WTC11 (cell line): ENCODE results near the gene SLC2A10. TPM values are rescaled to one million over a fixed set of nuclear protein-coding genes. Genes with fewer than 3 reads are reported as not detected.

Source experiments
- ATAC-seq: fragments of 200-7000 bp; cut with Tn5 transposase; 2 replicates; pipeline ENCODE4 v1.10.0; 2021; ENCODE audit warnings: mild to moderate bottlenecking, moderate library complexity
- CTCF ChIA-PET: fragments of 300-600 bp; sonication (Branson Sonifier 250); formaldehyde crosslinking; loops from one replicate; lab custom pipeline; 2021; ENCODE audit warnings: antibody characterized with exemption; lab: Charles Lee
- POLR2A ChIA-PET: fragments of 350-600 bp; sonication (Branson Sonifier 250); formaldehyde crosslinking; loops from one replicate; lab custom pipeline; 2021; ENCODE audit warnings: antibody characterized with exemption; lab: Charles Lee
- DNase-seq: peaks from one replicate; pipeline ENCODE4 v3.0.0; 2021; ENCODE audit warnings: low spot score
- H3K27ac Mint-ChIP-seq: 2 replicates; pipeline ENCODE4 v1.8.0; 2021; ENCODE audit warnings: mixed read lengths
- H3K27me3 Mint-ChIP-seq: 2 replicates; pipeline ENCODE4 v1.8.0; 2021; ENCODE audit warnings: low read depth, mild to moderate bottlenecking, moderate library complexity, mixed read lengths
- H3K36me3 Mint-ChIP-seq: 2 replicates; pipeline ENCODE4 v1.8.0; 2021; ENCODE audit warnings: mixed read lengths
- H3K4me1 Mint-ChIP-seq: 2 replicates; pipeline ENCODE4 v1.8.0; 2022; ENCODE audit warnings: mixed read lengths
- H3K4me3 Mint-ChIP-seq: 2 replicates; pipeline ENCODE4 v1.8.0; 2021; ENCODE audit warnings: mild to moderate bottlenecking, moderate library complexity, mixed read lengths
- H3K9me3 Mint-ChIP-seq: 2 replicates; pipeline ENCODE4 v1.8.0; 2021; ENCODE audit warnings: mixed read lengths
- ETV6 ChIP-seq: sonication (generic); formaldehyde crosslinking; IDR thresholded peaks from 2 replicates; pipeline ENCODE4 v1.8.1; 2022; ENCODE audit warnings: mild to moderate bottlenecking, missing genetic modification reagents
- GTF2I ChIP-seq: fragments of 250-450 bp; sonication (Bioruptor Pico); conservative IDR thresholded peaks from 2 replicates; pipeline ENCODE4 v1.4.0; 2021; ENCODE audit warnings: mild to moderate bottlenecking
- KAT7 ChIP-seq: sonication (generic); formaldehyde crosslinking; IDR thresholded peaks from 2 replicates; pipeline ENCODE4 v1.8.1; 2023; ENCODE audit warnings: missing genetic modification reagents, mild to moderate bottlenecking, borderline replicate concordance
- MXD4 ChIP-seq: fragments of 250-450 bp; sonication (Bioruptor Pico); IDR thresholded peaks from 2 replicates; pipeline ENCODE4 v1.8.0; 2021; ENCODE audit warnings: mild to moderate bottlenecking, moderate library complexity, borderline replicate concordance
- NR2C2 ChIP-seq: sonication (generic); formaldehyde crosslinking; IDR thresholded peaks from 2 replicates; pipeline ENCODE4 v1.8.0; 2022; ENCODE audit warnings: mild to moderate bottlenecking, missing genetic modification reagents
- NR3C1 ChIP-seq: sonication (generic); formaldehyde crosslinking; conservative IDR thresholded peaks from 2 replicates; pipeline ENCODE4 v1.8.1; 2023; ENCODE audit warnings: low read depth, mild to moderate bottlenecking, missing genetic modification reagents
- OVOL2 ChIP-seq: fragments of 250-450 bp; sonication (Bioruptor Pico); IDR thresholded peaks from 2 replicates; pipeline ENCODE4 v1.9.0; 2021; ENCODE audit warnings: mild to moderate bottlenecking, borderline replicate concordance
- SMAD3 ChIP-seq: sonication (generic); formaldehyde crosslinking; IDR thresholded peaks from 2 replicates; pipeline ENCODE4 v1.8.0; 2022; ENCODE audit warnings: missing genetic modification reagents, mild to moderate bottlenecking, borderline replicate concordance
- SP1 ChIP-seq: sonication (generic); formaldehyde crosslinking; conservative IDR thresholded peaks from 2 replicates; pipeline ENCODE4 v1.8.1; 2022; ENCODE audit warnings: missing genetic modification reagents
- ZNF121 ChIP-seq: sonication (generic); formaldehyde crosslinking; IDR thresholded peaks from 2 replicates; pipeline ENCODE4 v1.8.0; 2023; ENCODE audit warnings: missing genetic modification reagents
- ZNF138 ChIP-seq: sonication (generic); formaldehyde crosslinking; conservative IDR thresholded peaks from 2 replicates; pipeline ENCODE4 v1.8.1; 2022; ENCODE audit warnings: mild to moderate bottlenecking, moderate library complexity, missing genetic modification reagents
- ZNF423 ChIP-seq: fragments of 250-450 bp; sonication (Bioruptor Pico); IDR thresholded peaks from 2 replicates; pipeline ENCODE4 v2.1.2; 2022; ENCODE audit warnings: mild to moderate bottlenecking, moderate library complexity
- total RNA-seq: library from RNA; stranded (reverse); gene quantifications from 3 replicates; pipeline ENCODE4 v1.2.3, GENCODE V29; 2021
- TF ChIP-seq, protein P1 (sequence below): sonication (generic); formaldehyde crosslinking; conservative IDR thresholded peaks from 2 replicates; pipeline ENCODE4 v1.8.1; 2022; ENCODE audit warnings: mild to moderate bottlenecking, missing genetic modification reagents
- TF ChIP-seq, protein P2 (sequence below): sonication (generic); formaldehyde crosslinking; IDR thresholded peaks from 2 replicates; pipeline ENCODE4 v1.8.1; 2022; ENCODE audit warnings: missing genetic modification reagents, borderline replicate concordance
- TF ChIP-seq, protein P3 (sequence below): sonication (generic); formaldehyde crosslinking; IDR thresholded peaks from 2 replicates; pipeline ENCODE4 v1.8.1; 2023; ENCODE audit warnings: mild to moderate bottlenecking, moderate library complexity, missing genetic modification reagents
- TF ChIP-seq, protein P4 (sequence below): sonication (generic); formaldehyde crosslinking; IDR thresholded peaks from 2 replicates; pipeline ENCODE4 v1.8.0; 2022; ENCODE audit warnings: mild to moderate bottlenecking, missing genetic modification reagents
- TF ChIP-seq, protein P5 (sequence below): sonication (generic); formaldehyde crosslinking; IDR thresholded peaks from 2 replicates; pipeline ENCODE4 v1.8.1; 2023; ENCODE audit warnings: mild to moderate bottlenecking, missing genetic modification reagents, moderate library complexity

SLC2A10 gene
- total RNA-seq, 1 experiment from 2014 or later: 8.0 TPM

DNA sequence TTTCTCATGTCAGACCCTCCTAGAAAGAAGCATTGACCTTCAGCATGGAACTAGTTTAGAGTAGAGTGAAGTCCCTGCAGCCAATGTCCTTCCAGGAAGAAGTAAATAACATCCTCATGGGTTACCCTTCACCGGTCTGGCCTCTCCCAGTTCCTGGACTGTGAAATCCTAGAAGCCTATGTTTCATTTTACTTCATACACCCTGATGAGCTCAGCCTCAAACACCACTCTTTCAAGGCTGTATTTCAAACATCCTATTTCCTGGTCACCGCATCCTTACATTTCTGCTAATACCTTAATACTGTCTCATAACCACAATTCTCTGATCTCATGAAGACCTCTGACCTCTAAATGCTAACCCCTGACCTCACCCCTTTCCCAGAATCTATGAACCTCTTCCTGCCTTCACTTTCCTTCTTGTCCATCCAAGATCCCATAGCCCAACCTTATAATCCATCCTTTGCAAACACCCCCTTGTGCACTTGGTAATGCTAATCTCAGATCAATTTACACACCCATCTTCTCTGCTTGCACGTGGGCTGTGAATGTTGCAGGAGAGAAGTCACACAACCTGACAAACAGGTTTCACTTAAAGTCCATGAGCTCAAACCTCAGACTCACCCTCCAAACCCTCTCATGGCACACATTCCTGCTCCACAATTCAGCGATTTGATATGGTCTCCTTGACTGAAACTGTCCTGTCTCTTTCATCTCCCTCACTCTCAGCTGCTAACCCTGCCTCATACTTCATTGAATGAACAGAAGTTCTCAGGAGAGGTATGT lies 30.2 kb downstream of the SLC2A10 start:
- ATAC-seq (no peak), DNase-seq (no peak)
- TF ChIP-seq OVOL2 (CRISPR knock-in tag): no peak
- TF ChIP-seq NR2C2 (CRISPR knock-in tag): no peak
- no peak for TF ChIP-seq SMAD3
- no peak for TF ChIP-seq ZNF121 (CRISPR knock-in tag)
- TF ChIP-seq, protein P1, sequence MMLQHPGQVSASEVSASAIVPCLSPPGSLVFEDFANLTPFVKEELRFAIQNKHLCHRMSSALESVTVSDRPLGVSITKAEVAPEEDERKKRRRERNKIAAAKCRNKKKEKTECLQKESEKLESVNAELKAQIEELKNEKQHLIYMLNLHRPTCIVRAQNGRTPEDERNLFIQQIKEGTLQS: no peak
- no peak for TF ChIP-seq KAT7
- TF ChIP-seq ZNF423 (CRISPR knock-in tag): no peak
- no peak for TF ChIP-seq NR3C1
- TF ChIP-seq, protein P2, sequence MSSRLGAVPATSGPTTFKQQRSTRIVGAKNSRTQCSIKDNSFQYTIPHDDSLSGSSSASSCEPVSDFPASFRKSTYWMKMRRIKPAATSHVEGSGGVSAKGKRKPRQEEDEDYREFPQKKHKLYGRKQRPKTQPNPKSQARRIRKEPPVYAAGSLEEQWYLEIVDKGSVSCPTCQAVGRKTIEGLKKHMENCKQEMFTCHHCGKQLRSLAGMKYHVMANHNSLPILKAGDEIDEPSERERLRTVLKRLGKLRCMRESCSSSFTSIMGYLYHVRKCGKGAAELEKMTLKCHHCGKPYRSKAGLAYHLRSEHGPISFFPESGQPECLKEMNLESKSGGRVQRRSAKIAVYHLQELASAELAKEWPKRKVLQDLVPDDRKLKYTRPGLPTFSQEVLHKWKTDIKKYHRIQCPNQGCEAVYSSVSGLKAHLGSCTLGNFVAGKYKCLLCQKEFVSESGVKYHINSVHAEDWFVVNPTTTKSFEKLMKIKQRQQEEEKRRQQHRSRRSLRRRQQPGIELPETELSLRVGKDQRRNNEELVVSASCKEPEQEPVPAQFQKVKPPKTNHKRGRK (CRISPR knock-in tag): no peak
- no peak for TF ChIP-seq GTF2I
- TF ChIP-seq SP1 (CRISPR knock-in tag): no peak
- no peak for TF ChIP-seq ETV6
- no peak for TF ChIP-seq MXD4 (CRISPR knock-in tag)
- TF ChIP-seq, protein P3, sequence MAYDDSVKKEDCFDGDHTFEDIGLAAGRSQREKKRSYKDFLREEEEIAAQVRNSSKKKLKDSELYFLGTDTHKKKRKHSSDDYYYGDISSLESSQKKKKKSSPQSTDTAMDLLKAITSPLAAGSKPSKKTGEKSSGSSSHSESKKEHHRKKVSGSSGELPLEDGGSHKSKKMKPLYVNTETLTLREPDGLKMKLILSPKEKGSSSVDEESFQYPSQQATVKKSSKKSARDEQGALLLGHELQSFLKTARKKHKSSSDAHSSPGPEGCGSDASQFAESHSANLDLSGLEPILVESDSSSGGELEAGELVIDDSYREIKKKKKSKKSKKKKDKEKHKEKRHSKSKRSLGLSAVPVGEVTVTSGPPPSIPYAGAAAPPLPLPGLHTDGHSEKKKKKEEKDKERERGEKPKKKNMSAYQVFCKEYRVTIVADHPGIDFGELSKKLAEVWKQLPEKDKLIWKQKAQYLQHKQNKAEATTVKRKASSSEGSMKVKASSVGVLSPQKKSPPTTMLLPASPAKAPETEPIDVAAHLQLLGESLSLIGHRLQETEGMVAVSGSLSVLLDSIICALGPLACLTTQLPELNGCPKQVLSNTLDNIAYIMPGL (CRISPR knock-in tag): no peak
- peaks cover 3% of the 10 kb centered on the region; the same call in 1 of the 2 replicates for H3K27me3 Mint-ChIP-seq
- no peaks in the 10 kb centered on the region for H3K36me3 Mint-ChIP-seq
- CTCF ChIA-PET: interaction anchor here (1.1 to 1.3 kb wide), 2 partner anchors 10 to 13 kb away, joined by 3 to 4 read pairs; no protein-coding TSS in a partner anchor
- no peak overlapping the region for H3K27ac Mint-ChIP-seq
- H3K4me3 Mint-ChIP-seq: no peak overlapping the region
- H3K9me3 Mint-ChIP-seq: peaks cover 20% of the 10 kb centered on the region
- H3K4me1 Mint-ChIP-seq: peaks cover 9% of the 10 kb centered on the region
- POLR2A ChIA-PET: no interaction called here

DNA sequence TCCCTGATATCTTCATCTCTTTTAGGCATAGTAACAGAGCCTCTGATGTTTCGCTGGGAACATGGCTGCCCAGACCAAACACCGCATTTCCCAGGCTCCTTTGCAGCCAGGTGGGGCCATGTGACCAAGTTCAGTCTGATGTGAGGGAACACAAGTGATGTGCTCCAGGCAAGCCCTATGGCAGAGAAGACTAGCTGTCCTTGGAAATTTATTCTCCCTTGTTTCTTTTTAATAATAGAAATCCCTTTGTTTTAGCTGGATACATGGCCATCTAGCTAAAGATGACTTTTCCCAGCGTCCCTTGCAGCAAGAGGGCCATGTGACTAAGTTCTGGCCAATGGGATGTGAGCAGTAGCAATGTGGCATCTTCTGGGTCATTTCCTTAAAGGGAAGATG lies 30.8 kb downstream of the SLC2A10 start:
- Mint-ChIP-seq H3K27me3 (peaks cover 3% of the 10 kb centered on the region; the same call in 1 of the 2 replicates), H3K36me3 (no peaks in the 10 kb centered on the region), H3K4me3 (no peak overlapping the region), H3K4me1 (peaks cover 9% of the 10 kb centered on the region), H3K27ac (no peak overlapping the region), H3K9me3 (peaks cover 20% of the 10 kb centered on the region)
- TF ChIP-seq, protein P4, sequence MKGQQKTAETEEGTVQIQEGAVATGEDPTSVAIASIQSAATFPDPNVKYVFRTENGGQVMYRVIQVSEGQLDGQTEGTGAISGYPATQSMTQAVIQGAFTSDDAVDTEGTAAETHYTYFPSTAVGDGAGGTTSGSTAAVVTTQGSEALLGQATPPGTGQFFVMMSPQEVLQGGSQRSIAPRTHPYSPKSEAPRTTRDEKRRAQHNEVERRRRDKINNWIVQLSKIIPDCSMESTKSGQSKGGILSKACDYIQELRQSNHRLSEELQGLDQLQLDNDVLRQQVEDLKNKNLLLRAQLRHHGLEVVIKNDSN (CRISPR knock-in tag): peak; percentile 86
- no peak for TF ChIP-seq ZNF138 (CRISPR knock-in tag)
- TF ChIP-seq, protein P5, sequence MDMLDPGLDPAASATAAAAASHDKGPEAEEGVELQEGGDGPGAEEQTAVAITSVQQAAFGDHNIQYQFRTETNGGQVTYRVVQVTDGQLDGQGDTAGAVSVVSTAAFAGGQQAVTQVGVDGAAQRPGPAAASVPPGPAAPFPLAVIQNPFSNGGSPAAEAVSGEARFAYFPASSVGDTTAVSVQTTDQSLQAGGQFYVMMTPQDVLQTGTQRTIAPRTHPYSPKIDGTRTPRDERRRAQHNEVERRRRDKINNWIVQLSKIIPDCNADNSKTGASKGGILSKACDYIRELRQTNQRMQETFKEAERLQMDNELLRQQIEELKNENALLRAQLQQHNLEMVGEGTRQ (CRISPR knock-in tag): peak; percentile 80
- DNase-seq (no peak), ATAC-seq (no peak)
- POLR2A ChIA-PET: no interaction called here
- CTCF ChIA-PET: interaction anchor here (1.1 kb wide), 1 partner anchor 13 kb away, joined by 4 read pairs; no protein-coding TSS in a partner anchor
